Jurkat, Clone E6-1 (cell line): Measurements from ENCODE around the gene MRPL2. TPM values are rescaled to one million over a fixed set of nuclear protein-coding genes. Genes with fewer than 3 reads are reported as not detected.

Experiments used
- DNase-seq: peaks from one replicate; pipeline ENCODE4 v3.0.0-alpha.2; 2011; ENCODE audit warnings: low read depth, low spot score
- H3K4me3 ChIP-seq: 2 replicates; pipeline ENCODE4 v1.5.1; 2011; ENCODE audit warnings: mild to moderate bottlenecking, low read length, control low read depth, moderate library complexity
- polyA plus RNA-seq: library from polyadenylated mRNA; unstranded; fragments of >200 nt; gene quantifications from one replicate; pipeline ENCODE4 v1.2.1, GENCODE V29; 2012; ENCODE audit warnings: missing spikeins; ENCODE audit not compliant: insufficient read length, insufficient read depth

Gene MRPL2
- 211 TPM for polyA plus RNA-seq

DNA sequence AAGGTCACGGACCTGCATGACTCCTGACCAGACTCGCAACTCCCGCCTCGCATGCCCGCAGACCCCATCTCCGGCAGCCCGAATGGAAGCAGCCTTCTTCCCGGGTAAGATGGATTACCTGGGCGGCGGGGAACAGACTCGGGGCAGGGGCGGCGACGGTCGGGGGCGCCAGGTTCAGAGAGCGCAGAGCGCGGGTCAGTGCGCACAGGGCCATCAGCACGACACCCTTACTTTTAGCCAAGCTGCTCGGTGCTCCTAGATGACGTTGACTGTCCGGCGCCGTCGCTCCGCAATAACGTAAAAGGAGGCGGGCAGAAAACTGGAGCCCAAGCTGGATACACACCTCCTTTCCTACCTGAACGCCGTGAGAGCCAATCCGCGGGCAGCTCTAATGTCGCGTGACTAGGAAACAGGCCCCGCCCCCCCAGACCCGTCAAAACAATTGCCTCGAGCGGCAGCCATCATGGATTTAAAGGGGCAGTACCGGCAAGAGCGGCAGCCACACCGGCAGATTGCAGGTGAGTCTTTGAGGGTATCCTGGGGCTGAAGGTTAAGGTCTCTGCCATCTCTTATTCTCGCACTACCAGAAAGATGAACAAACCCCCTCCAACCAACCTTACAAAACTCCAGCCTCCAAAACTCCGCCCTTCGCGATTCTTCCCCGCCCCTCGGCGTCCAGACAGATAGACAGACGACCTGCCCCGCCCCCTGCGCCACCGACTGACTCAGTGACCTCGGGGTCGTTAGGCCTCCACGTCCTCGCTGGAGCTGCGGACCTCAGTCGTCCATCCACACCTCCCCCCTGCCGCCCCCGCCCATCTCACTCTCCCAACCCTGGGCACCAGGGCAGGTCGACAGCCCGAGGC is at the start of gene MRPL2, which contains the start of gene KLC4:
TSS of gene MRPL2 (minus strand) at position 267 of the 866 bp plus-strand sequence. CDS start at position 214, 53 bp downstream.
TSS of gene KLC4 (plus strand) at position 464 of the 866 bp plus-strand sequence. CDS start 1,705 bp downstream, outside the sequence.
- peak; percentile 98 for DNase-seq
- peak within 1 kb of the TSS; percentile 96 for H3K4me3 ChIP-seq

DNA sequence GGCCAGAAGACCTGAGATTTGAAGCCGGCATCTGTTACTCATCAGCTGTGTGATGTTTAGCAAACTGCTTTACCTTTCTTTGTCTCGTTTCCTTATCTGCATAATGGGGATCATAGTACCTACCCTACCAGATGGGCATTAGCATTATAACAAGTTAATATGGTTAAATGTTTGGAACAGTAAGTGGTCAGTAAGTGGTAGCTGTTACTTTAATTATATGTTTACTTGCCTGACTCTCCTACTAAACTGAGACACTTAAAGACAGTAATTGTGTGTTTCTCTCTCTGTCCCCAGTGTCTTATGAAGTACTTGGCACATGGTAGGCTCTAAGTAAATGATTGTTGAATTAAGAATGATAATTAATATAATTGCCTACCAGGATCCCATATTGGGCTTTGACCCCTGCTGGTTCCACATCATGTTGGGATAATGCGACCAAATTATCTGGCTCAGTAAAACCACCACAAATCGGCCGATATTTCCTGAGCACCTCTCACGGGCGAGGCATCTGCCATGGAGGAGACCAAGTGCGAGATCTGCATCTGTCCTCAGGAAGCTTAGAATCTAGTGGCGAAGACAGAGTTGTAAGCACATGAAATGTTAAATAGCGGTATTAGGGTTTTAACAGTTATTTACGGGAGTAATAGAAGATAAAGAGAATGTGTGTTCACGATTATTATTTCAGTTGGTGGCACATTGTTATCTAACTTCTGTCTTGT is 48.3 kb upstream of the MRPL2 start:
- no peak for DNase-seq
- no peak overlapping the region for H3K4me3 ChIP-seq

DNA sequence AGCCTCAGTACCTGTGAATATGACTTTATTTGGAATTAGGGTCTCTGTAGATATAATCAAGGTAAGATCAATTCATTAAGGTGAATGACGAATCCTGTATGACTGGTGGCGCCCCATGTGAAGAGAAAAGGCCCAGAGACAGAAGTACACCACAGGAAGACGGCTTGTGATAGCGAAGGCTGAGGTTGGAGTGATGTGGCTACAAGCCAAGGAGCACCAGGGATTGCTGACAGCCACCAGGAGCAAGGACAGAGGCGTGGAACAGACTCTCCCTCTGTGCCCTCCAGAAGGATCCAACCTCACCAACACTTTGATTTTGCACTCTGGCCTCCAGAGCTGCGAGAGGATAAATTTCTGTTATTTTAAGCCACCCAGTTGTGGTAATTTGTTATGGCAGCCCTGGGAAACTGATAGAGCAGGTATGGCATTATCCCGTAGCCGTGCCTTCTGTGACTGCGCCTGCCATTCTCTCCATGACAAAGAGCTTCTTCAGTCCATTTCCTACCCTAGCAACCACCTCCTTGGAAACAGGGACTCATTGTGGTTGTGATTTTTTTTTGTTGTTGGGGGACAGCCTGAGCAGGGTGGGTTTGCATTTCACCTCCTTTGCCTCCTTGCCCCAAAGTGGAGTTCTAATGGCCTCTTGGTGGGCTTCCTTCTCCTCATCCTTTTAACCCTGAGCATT is 46.4 kb upstream of the MRPL2 start:
- no peak overlapping the region for H3K4me3 ChIP-seq
- DNase-seq = peak; percentile 69

DNA sequence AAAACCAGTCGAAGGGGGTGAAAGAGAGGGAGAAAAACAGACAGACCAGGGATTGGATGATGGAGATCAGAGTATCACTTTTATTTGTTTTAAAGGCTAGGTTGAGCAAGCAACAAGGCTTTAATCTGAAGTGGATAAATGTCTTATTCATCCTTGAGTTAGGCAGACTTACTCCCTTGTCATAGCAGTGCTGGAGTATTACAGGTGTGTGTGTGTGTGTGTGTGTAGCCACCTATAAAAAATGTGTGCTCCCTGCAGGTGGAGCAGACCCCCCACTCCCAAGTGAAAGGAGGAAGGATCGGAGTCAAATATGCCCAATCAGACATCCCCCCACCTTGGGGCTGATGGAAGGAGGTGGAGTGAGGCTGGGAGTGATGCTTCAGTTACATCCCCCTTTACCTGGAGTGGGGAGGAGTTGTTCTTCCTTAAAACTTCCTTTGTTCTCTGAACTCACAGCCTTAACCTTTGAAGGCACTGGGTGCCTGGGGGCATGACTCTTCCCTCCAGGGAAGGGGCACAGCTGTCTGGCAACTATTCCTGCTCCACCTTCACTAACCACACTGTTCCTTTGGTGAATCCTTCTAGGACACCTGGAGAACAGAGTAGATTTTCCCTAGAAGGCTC is 44.1 kb upstream of the MRPL2 start:
- no peak for DNase-seq

DNA sequence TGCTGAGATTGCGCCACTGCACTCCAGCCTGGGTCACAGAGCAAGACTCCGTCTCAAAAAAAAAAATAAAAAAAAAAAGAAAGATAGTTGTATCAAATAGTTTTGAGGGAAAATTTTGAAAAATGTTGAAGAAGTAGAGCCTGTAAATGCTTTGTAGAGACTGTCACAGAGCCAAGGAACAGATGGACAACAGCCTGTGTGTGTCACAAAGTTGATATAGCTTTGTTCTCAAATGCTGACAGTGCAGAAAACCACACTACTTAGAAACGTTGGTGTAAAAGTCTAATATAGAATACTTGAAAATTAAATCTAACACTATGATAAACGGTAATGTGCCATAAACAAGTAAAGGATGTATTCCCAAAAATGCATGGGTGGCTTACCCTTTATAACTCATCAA is 42.3 kb upstream of the MRPL2 start:
- no peak for DNase-seq
- no peak overlapping the region for H3K4me3 ChIP-seq

More for the DNA sequence above, 44.1 kb upstream of the MRPL2 start:
- H3K4me3 ChIP-seq = no peak overlapping the region

DNA sequence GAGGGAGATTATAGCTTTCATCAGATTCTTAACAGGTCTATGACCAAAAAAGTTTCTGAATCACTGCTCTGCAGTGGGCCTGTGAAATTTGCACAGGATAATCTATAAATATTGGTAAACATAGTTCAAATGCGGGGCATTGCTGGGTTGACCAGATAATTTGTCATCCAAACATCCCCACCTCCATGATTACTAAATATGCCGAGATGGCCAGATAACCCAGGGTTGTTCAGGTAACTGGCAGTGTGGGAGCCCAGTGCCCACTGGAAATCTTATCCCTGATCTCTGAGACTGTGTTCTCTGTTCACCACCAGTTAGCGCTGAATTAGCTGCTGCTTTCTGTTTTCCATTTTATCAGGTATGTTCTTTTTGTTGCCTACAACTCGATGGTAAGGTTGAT is 38.3 kb upstream of the MRPL2 start:
- no peak overlapping the region for H3K4me3 ChIP-seq
- no peak for DNase-seq

DNA sequence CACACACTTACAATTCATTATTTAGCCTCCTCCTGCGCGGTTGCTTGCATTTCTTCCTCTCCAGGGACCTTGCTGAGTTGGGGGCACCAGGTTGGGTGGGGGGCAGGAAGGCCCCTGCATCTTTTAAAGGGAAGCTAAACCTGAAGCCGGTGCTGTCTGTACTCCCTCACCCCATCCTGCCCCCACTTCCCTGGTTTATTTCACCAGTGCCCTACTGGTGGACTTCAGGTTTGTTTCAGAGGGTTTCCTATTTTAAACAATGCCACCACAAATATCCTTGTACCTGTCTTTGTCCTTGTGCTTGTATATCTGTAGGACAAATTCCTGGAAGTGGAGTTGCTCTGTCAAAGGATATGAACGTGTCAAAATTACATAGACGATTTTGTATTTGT is 37.9 kb upstream of the MRPL2 start:
- no peak for DNase-seq
- H3K4me3 ChIP-seq = no peak overlapping the region

DNA sequence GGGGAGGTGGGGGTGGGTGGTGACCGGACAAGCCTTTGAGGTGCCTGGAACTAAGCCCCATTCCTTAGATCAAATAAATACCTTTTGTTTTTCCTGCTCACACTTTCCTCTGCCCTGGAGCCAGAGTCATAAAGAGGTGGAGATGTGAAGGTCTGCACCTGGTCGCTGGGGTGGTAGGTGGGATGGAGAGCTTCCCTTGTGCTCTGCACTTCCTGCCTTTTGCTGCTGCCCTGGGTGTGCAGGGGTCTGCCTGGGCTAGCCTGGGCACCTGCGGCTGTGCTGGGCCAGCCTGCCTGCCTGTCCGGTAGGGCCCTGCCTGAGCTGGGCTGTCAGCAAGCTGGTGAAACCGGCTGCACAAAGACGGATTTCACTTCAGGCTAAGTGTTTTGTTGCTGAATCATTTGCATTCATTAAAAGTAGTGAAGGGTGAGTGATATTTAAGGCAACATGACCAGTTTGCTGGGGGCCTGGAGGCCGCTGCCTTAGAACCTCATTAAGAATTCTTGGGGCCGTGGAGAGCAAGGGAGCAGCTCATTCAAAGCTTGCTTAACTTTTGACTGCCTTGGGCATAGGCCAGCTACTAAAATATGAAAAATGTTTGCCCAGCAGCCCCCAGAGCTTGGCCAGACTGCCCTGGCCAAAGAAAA is 37.3 kb upstream of the MRPL2 start:
- H3K4me3 ChIP-seq = no peak overlapping the region
- DNase-seq = no peak

DNA sequence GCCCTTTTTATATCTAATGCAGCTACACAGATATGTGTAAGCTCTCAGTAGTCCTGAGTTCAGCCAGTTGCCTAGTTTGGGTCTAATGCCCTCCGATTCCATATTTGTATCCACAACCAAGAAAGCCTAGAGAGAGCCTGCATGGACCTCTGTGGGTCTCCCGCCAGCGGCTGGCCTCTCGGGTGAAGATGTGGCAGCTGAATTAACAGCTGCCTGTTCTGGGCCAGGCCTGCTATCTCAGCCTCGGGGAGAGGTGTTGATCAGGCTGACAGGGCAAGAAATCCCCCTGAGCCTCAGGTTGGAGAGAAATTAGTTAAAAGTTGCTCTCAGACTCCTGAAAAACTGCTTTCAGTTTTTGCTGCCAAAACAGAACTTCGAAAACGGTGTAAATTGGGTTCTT is 36.7 kb upstream of the MRPL2 start:
- no peak for DNase-seq
- no peak overlapping the region for H3K4me3 ChIP-seq

DNA sequence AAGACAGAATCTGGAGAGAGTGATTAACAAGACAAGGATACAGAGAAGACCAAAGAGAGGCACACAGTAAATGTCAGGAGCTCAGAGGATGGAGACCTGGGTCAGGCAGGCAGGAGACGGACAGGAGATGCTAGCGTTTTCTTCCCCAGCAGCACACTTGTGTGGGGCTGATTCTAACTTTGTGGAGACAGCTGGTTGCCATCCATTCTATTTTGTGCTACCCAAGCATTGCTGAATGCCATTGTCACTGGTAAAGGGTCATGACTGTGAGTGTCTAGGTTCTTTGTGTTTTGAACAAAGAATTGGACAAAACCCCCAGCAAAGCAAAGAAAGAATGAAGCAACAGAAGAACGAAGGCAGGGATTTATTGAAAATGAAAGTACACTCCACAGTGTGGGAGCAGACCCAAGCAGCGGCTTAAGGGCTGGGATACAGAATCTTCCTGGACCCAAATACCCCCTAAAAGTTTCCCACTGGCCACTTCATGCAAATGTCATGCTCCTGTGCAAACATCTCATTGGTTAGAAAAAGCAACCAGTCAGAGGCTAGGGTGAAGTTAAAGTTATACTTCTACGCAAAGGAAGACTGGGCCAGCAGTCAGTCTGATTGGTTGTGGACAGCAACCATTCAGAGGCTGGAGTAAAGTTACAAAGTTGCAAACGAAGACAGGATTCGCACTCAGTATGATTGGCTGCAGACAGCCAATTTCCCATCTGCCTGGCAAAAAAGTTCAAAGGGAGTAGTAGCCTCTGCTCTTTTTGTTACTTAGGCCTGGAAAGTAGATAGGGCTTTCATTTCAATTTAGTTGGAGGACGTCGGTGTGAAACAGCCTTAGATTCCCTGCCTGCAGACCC is 34.4 kb upstream of the MRPL2 start:
- peak; percentile 67 for DNase-seq
- peak overlapping the region; percentile 50 for H3K4me3 ChIP-seq

DNA sequence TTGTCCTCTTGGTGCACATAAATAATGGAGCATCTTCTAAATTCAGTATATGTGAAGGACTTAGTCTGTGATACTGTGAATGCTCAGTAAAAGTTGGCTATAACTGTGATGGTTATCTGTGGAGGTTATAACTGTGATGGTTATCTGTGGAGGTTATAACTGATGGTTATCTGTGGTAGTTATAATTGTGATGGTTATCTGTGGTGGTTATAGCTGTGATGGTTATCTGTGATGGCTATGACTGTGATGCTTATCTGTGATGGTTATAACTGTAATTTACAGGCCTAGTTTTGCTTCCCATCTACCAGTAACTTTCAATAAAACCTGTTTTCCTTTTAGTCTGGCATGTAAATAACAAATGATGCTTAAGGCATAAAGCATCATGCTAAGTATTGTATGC is 33.4 kb upstream of the MRPL2 start:
- DNase-seq = peak; percentile 50
- H3K4me3 ChIP-seq = no peak overlapping the region

DNA sequence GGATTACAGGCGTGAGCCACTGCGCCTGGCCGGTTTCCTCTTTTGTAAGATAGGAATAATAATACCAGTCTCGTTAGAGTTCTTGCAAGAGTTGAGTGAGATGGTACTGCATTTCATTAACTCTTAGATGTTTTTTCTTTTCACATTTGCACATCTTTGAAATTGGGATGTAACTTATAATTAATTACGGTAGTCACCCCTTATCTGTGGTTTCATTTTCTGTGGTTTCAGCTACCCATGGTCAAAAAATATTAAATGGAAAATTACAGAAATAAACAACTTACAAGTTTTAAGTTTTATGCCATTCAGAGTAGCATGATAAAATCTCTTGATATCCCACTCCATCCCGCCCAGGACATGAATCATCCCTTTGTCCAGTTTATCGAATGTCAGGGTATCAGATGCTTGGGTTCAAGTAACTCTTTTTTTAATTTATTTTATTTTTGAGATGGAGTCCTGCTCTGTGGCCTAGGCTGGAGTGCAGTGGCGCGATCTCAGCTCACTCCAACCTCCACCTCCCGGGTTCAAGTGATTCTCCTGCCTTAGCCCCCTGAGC is 32.3 kb upstream of the MRPL2 start:
- H3K4me3 ChIP-seq = no peak overlapping the region
- no peak for DNase-seq

DNA sequence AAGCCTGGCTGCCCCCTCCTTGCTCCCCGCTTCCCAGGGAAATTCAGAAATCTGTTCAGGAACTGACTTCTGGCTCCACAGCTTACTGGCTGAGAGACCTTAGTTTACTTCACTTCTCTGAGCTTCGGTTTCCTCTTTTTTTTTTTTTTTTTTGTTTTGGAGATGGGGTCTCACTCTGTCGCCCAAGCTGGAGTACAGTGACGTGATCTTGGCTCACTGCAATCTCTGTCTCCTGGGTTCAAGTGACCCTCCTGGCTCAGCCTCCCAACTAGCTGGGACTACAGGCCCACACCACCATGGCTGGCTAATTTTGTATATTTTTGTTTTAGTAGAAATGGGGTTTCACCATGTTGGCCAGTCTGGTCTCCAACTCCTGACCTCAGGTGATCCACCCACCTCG is 31.8 kb upstream of the MRPL2 start:
- no peak for DNase-seq
- H3K4me3 ChIP-seq = no peak overlapping the region

DNA sequence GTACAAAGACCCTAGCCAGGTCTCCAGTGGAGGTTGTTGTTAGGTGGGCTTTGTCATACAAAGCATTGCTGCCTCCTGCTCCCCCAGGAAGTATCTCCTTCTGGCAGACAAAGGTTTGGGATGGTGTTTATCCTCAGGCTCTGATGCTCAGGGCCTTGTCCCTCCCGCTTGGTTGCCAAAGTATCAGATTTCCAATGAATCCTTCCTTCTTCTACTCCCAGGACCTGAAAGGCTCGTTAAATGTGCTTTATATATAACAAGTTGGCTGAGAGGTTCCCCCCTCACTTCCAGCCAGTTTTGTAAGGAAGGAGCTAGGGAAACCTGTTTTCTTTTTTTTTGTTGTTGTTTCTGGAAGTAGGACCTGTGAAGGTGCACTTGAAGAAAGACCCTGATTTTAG is 31.3 kb upstream of the MRPL2 start:
- no peak for DNase-seq
- no peak overlapping the region for H3K4me3 ChIP-seq

DNA sequence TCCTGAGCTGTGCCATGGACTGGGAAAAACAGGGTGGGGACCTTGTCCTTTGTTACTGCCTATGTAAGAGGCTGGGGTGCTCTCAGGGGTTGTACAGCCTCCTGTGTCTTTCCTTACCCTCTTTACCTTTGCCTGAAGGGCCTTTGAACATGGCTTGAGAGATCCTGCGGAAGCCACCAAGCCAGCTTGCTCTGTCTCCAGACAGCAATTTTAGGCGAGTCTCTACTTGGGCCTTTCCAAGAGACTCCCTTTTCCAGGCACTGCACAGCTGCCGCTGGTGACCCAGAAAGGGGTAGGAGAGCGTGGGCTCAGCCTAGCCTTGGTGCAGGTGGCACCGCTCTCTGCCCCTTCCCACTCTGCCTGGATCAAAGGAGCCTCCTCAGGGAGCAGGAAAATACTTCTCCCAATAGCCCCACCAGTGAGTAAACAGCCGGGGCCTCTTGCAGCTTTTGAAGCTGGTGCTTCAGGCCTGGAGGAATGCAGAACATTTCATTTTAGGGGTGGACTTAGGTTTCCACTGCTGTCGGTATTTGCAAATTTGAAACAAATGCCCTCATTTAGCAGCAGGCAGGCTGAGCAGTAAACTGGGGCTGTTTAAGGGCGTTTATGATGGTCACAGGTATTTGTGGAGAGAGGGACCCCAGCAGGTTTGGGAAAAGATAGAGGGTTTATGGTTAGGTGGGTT is 30.8 kb upstream of the MRPL2 start:
- H3K4me3 ChIP-seq = no peak overlapping the region
- DNase-seq = no peak

DNA sequence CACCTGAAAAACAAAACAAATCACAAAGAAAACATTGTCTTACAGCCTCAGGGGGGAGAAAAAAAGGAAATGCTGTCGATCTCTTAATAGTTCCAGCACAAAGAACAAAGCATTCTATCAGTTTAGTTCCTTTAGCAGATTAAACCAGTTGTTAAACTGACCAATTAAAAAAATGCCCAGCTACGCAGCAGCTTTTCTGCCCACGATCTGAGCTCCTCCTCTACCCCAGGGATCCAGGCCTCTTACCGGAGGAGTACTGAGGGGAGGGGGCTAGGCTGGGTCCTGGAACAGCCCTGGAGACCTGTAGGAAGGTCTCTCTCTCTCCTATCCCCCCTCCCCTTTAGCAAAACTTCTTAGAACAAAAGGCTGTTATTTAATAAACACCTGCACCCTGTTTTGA is 30.2 kb upstream of the MRPL2 start:
- no peak overlapping the region for H3K4me3 ChIP-seq
- DNase-seq = no peak

DNA sequence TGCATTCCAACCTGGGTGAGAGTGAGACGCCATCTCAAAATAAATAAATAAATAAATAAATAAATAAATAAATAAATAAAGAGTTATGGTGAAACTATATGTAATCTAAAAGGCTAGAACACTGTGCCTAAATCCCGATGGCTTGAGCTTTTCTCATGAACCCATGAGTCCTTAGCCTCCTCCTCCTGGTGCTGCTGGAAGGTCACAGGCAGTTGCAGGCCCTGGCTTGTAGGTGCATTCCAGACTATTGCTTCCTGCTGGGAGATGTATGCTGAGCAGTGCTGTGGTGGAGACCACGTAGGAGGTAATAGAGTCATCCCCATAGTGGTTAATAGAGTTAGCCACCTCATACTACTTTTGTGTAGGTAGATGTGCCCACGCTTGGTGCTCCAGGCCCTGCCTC is 29.4 kb upstream of the MRPL2 start:
- no peak overlapping the region for H3K4me3 ChIP-seq
- DNase-seq = no peak
